ENCODE measurements around the gene HOXC4.
"Not testable (repeated sequence)": the region's sequence is repeated elsewhere in the genome, so short reads cannot be mapped to it uniquely, and the experiment has no call there.

DNA sequence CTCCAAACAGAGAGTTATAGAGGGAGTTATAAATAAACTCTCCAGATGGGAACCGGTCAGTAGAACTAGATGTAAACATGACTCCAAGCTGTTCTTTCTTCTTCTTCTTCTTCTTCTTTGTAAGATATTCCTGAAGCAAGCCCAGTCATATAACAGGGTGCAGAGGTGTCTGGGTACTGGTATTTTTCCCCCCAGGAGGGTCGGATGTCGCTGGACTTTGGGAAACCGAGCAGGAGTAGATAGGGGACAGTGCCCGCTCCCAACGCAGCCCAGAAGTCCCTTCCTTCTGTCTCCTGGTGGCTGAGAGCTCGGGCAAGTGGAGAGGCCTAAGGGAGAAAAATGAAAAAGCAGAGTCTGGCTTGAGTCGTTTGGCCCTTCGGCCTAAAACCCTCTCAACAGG lies 25.5 kb downstream of the HOXC4 start:
- TF ChIP-seq, protein P1, sequence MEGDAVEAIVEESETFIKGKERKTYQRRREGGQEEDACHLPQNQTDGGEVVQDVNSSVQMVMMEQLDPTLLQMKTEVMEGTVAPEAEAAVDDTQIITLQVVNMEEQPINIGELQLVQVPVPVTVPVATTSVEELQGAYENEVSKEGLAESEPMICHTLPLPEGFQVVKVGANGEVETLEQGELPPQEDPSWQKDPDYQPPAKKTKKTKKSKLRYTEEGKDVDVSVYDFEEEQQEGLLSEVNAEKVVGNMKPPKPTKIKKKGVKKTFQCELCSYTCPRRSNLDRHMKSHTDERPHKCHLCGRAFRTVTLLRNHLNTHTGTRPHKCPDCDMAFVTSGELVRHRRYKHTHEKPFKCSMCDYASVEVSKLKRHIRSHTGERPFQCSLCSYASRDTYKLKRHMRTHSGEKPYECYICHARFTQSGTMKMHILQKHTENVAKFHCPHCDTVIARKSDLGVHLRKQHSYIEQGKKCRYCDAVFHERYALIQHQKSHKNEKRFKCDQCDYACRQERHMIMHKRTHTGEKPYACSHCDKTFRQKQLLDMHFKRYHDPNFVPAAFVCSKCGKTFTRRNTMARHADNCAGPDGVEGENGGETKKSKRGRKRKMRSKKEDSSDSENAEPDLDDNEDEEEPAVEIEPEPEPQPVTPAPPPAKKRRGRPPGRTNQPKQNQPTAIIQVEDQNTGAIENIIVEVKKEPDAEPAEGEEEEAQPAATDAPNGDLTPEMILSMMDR (IDR thresholded peaks at IDR 0.05; ENCODE audit: insufficient read depth, low read depth, low read length): not testable (repeated sequence)
- TF ChIP-seq EZH2 (IDR thresholded peaks at IDR 0.05; ENCODE audit: insufficient read depth, low read length): not testable (repeated sequence)
